Endothelial cell (in vitro differentiated cells): ENCODE results near the gene FNDC5. TPM values are rescaled to one million over a fixed set of nuclear protein-coding genes. Genes with fewer than 3 reads are reported as not detected.
A peak's percentile ranks its signal among the peaks of the same experiment; 100 is the strongest.

ENCODE experiments used
- DNase-seq: peaks from one replicate; pipeline ENCODE4 v3.0.0; 2021; ENCODE audit warnings: low spot score
- H3K27ac Mint-ChIP-seq: one replicate; pipeline ENCODE4 v1.8.0; 2021; ENCODE audit warnings: mixed read lengths, inconsistent platforms; ENCODE audit not compliant: unreplicated experiment
- H3K27me3 Mint-ChIP-seq: one replicate; pipeline ENCODE4 v1.8.0; 2021; ENCODE audit warnings: mild to moderate bottlenecking, moderate library complexity, mixed read lengths, inconsistent platforms; ENCODE audit not compliant: unreplicated experiment
- H3K36me3 Mint-ChIP-seq: one replicate; pipeline ENCODE4 v1.8.0; 2021; ENCODE audit warnings: mild to moderate bottlenecking, low read depth, mixed read lengths, inconsistent platforms; ENCODE audit not compliant: unreplicated experiment
- H3K4me1 Mint-ChIP-seq: one replicate; pipeline ENCODE4 v1.8.0; 2021; ENCODE audit warnings: mild to moderate bottlenecking, mixed read lengths, inconsistent platforms; ENCODE audit not compliant: unreplicated experiment
- H3K4me3 Mint-ChIP-seq: one replicate; pipeline ENCODE4 v1.8.0; 2021; ENCODE audit warnings: mild to moderate bottlenecking, mixed read lengths, inconsistent platforms; ENCODE audit not compliant: unreplicated experiment
- H3K9me3 Mint-ChIP-seq: one replicate; pipeline ENCODE4 v1.8.0; 2021; ENCODE audit warnings: mixed read lengths, inconsistent platforms; ENCODE audit not compliant: unreplicated experiment
- total RNA-seq: library from RNA; stranded (reverse); fragmentation: NEBNext Ultra II Directional; extraction: Animal tissue kit (Norgen Biotek cat#: 25700); gene quantifications from one replicate; pipeline ENCODE4 v1.2.1, GENCODE V29; 2021; ENCODE audit not compliant: unreplicated experiment
- TF ChIP-seq, protein P1 (sequence below): fragments of 200-600 bp; sonication (generic); IDR thresholded peaks from one replicate; pipeline ENCODE4 v1.5.0; 2021; ENCODE audit warnings: antibody characterized with exemption; ENCODE audit not compliant: unreplicated experiment

FNDC5 gene
- total RNA-seq, 1 donor from 2014 or later: 5.5 TPM

DNA sequence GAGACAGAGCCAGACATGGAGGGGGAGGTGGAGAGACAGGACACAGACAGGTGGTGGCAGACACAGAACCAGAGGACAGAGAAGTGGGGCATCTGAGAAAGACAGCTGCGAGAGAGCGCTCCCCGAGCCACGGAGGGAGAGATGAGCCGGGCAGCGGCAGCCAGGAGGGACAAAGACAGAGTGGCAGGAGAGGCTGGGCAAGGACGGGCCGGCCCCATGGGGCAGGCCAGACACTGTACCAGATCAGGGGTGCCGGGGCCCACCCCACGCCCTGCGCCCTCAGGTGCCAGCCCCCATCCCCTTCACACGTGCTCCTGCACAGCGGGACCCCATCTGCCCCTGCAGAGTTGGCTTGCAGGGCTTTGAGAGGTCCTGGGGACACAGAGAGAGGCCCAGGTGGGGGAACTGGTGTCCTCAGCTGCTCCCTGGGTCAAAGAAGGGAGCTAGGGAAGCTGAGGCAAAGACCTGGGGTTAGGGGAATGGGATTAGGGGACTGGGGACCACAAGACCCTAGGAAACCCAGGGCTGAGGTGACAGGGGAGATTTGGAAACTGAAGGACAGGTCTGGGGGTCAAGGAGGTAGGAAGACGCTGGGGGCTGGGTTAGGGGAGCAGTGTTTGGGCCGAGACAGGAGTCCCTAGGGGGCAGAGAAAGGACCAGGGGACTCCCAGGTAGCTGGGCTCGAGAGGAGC is 643 bp downstream of the FNDC5 start:
- Mint-ChIP-seq H3K27me3 (peaks cover 27% of the 10 kb centered on the region), H3K4me3 (peak overlapping the region; percentile 81), H3K36me3 (peaks cover 3% of the 10 kb centered on the region), H3K9me3 (no peaks in the 10 kb centered on the region), H3K4me1 (peaks cover 21% of the 10 kb centered on the region), H3K27ac (peak overlapping the region; percentile 61)
- DNase-seq: no peak
- TF ChIP-seq, protein P1, sequence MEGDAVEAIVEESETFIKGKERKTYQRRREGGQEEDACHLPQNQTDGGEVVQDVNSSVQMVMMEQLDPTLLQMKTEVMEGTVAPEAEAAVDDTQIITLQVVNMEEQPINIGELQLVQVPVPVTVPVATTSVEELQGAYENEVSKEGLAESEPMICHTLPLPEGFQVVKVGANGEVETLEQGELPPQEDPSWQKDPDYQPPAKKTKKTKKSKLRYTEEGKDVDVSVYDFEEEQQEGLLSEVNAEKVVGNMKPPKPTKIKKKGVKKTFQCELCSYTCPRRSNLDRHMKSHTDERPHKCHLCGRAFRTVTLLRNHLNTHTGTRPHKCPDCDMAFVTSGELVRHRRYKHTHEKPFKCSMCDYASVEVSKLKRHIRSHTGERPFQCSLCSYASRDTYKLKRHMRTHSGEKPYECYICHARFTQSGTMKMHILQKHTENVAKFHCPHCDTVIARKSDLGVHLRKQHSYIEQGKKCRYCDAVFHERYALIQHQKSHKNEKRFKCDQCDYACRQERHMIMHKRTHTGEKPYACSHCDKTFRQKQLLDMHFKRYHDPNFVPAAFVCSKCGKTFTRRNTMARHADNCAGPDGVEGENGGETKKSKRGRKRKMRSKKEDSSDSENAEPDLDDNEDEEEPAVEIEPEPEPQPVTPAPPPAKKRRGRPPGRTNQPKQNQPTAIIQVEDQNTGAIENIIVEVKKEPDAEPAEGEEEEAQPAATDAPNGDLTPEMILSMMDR: no peak

DNA sequence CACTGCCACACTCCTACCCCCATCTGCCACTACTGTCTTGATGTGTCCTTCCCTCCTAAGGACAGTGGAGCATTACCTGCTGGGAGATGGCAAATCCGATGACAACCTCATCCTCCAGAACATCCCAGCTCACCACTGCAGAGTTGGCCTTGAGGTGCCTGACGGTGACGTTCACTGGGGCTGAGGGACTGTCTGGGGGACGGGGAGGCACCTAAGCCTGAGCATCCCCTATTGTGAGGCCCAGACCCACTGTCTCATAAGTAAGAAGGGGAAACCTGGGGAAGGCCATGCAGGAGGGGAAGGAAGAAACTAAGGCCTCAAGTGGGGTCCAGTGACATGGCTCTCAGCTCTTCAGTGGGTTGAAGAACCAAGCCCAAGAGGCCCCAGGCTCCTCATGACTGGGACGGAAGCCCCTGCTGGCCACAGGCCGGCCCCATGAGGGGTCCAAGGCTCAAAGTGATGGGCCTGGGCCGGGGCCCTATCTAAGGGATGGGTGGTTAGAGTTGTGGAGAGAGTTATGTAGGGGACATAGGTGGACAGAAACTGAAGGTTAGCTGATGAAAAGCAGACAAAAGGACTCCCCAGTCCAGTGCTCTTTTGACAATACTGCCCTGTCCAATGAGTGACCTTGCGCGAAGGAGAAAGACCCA is 1.8 kb downstream of the FNDC5 start:
- H3K4me1 Mint-ChIP-seq: peaks cover 21% of the 10 kb centered on the region
- peaks cover 27% of the 10 kb centered on the region for H3K27me3 Mint-ChIP-seq
- peak overlapping the region; percentile 16 for H3K27ac Mint-ChIP-seq
- H3K4me3 Mint-ChIP-seq: peak overlapping the region; percentile 77
- H3K9me3 Mint-ChIP-seq: no peaks in the 10 kb centered on the region
- TF ChIP-seq, protein P1: no peak
- H3K36me3 Mint-ChIP-seq: peaks cover 3% of the 10 kb centered on the region
- DNase-seq: no peak

DNA sequence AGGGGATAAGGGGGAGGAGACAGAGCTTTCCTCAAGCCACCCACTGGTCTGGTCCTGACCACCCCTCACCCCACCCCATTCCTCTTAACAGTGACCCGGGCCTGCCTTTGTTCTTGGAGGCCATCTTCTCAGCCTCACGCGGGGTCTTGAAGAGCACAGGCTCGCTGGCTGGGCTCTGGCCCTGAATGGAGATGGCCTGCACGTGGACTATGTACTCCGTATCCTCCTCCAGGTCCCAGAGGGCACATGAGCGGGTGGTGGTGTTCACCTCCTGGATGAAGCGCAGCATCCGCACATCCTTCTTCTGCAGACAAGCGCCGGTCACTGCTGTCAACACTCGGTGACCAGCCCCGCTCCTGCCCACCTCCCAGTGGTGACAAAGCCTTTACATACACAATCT is 2.6 kb downstream of the FNDC5 start:
- peaks cover 27% of the 10 kb centered on the region for H3K27me3 Mint-ChIP-seq
- peaks cover 21% of the 10 kb centered on the region for H3K4me1 Mint-ChIP-seq
- no peak overlapping the region for H3K27ac Mint-ChIP-seq
- TF ChIP-seq, protein P1: no peak
- H3K4me3 Mint-ChIP-seq: no peak overlapping the region
- H3K36me3 Mint-ChIP-seq: peaks cover 3% of the 10 kb centered on the region
- no peak for DNase-seq
- H3K9me3 Mint-ChIP-seq: no peaks in the 10 kb centered on the region

DNA sequence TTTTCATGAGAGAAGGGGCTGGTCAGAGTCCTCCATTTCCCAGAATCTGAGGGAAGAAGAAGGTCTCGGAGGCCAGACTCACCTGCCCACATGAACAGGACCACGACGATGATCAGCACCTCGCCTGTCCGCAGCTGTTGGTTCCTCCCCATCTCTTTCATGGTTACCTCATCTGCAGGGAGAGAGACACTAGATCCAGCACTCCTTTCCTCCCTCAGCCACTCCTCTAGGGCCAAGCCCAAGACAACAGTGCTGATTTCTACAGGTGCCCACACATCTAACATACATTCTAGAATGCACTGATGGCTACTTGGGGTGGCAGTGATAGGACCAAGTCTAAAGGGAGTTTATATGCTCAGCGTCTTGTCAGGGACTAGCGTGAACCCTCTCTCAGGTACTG is 3.0 kb downstream of the FNDC5 start:
- Mint-ChIP-seq H3K4me3 (no peak overlapping the region), H3K27me3 (peaks cover 24% of the 10 kb centered on the region), H3K36me3 (peaks cover 7% of the 10 kb centered on the region), H3K4me1 (peaks cover 24% of the 10 kb centered on the region), H3K9me3 (no peaks in the 10 kb centered on the region), H3K27ac (no peak overlapping the region)
- TF ChIP-seq, protein P1: no peak
- no peak for DNase-seq

DNA sequence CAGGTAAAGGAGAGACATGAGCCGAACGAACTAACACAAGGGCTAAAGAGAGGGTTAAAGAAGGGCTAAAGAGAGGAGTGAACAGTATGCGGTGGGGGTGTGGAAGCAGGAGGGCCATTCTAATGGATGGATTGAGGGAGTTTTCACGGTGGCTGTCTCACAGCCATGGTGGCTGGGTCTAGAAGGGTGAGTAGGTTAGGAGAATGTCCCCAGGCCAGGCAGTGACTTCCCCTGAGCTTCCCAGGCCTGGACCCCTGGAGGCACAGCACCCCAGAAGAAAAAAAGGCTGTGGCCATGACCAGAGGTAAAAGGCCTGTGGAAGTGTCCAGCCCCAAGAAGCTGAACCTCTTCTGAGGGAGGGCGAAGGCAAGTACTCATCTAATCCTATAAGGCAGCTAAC is 3.6 kb downstream of the FNDC5 start:
- TF ChIP-seq, protein P1: no peak
- Mint-ChIP-seq H3K27me3 (peaks cover 23% of the 10 kb centered on the region), H3K36me3 (peaks cover 10% of the 10 kb centered on the region), H3K4me1 (peaks cover 28% of the 10 kb centered on the region), H3K9me3 (no peaks in the 10 kb centered on the region), H3K27ac (peak overlapping the region; percentile 9), H3K4me3 (no peak overlapping the region)
- DNase-seq: no peak
